DND-41 (cell line): ENCODE measurements around the gene RAB35.

Source experiments
- CTCF ChIP-seq: IDR thresholded peaks from 2 replicates; pipeline ENCODE4 v1.5.1; 2012; ENCODE audit warnings: borderline replicate concordance, low read length, moderate library complexity, mild to moderate bottlenecking; ENCODE audit not compliant: poor library complexity, severe bottlenecking; ENCODE audit errors: extremely low read depth
- EZH2 ChIP-seq: IDR thresholded peaks from 3 replicates; pipeline ENCODE4 v1.6.1; 2012; ENCODE audit warnings: borderline replicate concordance, low read depth, mild to moderate bottlenecking, moderate library complexity, low read length, inconsistent platforms; ENCODE audit not compliant: severe bottlenecking

- no peak for TF ChIP-seq CTCF
- TF ChIP-seq EZH2, result no peak
Observed at GRCh38 chr12:120130011-120130410, 13.5 kb upstream of the RAB35 start.
